ENCODE measurements around the gene CTSE. TPM values are rescaled to one million over a fixed set of nuclear protein-coding genes. Genes with fewer than 3 reads are reported as not detected.
A peak's percentile ranks its signal among the peaks of the same experiment; 100 is the strongest.

The CTSE gene
- total and polyA plus RNA-seq, 12 donors: 0.01 TPM; not detected in 11

GRCh38 chr1:206013026-206013795 is 10.5 kb downstream of the CTSE start:
- peaks cover 0 to 22% (median 0%) of the 10 kb centered on the region in 9 donors for H3K4me1 ChIP-seq
- no peak overlapping the region for H3K27ac ChIP-seq
- no peak for ATAC-seq
- no peak overlapping the region for H3K4me3 ChIP-seq
- H3K9me3 ChIP-seq: no peaks in the 10 kb centered on the region
- DNase-seq: no peak
- TF ChIP-seq CTCF (IDR thresholded peaks at IDR 0.05): no peak
- intact Hi-C loops (cut with DNase I): no loop called here
- H3K36me3 ChIP-seq: no peaks in the 10 kb centered on the region
- H3K27me3 ChIP-seq: no peaks in the 10 kb centered on the region
- WGBS, 2 donors: 84 to 92% methylated on average over 6 of the region's 6 CpGs

DNA sequence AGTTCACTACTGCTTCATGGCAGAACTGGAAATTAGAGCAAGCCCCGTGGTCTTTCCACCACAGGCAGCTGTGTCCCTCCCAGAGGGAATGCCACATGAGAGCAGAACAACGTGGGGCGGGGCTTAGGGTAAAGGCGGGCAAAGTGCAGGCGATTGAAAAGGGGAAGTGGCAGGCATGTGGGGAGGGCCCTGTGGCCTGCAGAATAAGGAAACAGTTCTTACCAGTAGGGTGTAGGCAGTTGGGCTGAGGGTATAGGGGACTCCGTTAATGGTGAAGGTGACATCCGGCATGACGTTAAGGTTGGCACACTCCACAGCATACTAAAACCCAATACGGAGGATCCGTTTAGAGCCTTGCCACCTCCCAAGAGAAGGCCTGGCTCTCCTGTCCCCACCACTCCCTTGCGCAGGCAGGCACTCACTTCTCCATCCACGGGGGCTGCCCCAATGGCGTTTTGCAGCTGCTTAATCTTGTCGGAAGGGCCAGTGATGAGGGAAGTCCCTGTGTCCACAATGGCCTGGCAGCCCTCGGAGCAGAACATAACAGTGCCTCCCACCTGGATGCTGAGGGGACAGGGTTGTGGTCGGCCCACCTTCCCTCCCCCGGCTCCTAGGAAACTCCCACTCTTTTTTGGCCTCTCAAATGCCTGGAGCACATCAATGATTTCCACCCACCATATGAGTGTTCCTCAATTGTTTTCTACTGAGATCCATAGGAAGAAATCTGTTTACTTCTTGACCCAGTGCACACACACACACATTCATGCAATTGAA is 11.4 kb downstream of the CTSE start:
- WGBS, 2 donors: 71 to 77% methylated on average over 17 of the region's 17 CpGs
- ATAC-seq (peak; percentile 68 to 93 (median 83)), DNase-seq (peak; percentile 54 to 65)
- H3K4me3 ChIP-seq: no peak overlapping the region
- no peaks in the 10 kb centered on the region for H3K9me3 ChIP-seq
- peak overlapping the region in 1 of 10 donors; percentile 61 for H3K27ac ChIP-seq
- no peaks in the 10 kb centered on the region for H3K27me3 ChIP-seq
- no peaks in the 10 kb centered on the region for H3K36me3 ChIP-seq
- peaks cover 0 to 22% (median 0%) of the 10 kb centered on the region in 9 donors for H3K4me1 ChIP-seq
- no peak for TF ChIP-seq CTCF (IDR thresholded peaks at IDR 0.05)
- intact Hi-C loops (cut with DNase I): no loop called here

GRCh38 chr1:206011057-206011456 is 12.6 kb downstream of the CTSE start:
- DNase-seq: no peak
- intact Hi-C loops (cut with DNase I): no loop called here
- WGBS, 2 donors: 93 to 94% methylated on average over 8 of the region's 8 CpGs
- no peak overlapping the region for H3K27ac ChIP-seq
- H3K9me3 ChIP-seq: no peaks in the 10 kb centered on the region
- H3K4me3 ChIP-seq: no peak overlapping the region
- no peaks in the 10 kb centered on the region for H3K27me3 ChIP-seq
- peaks cover 0 to 30% (median 0%) of the 10 kb centered on the region in 9 donors for H3K4me1 ChIP-seq
- no peaks in the 10 kb centered on the region for H3K36me3 ChIP-seq
- TF ChIP-seq CTCF (IDR thresholded peaks at IDR 0.05): no peak
- no peak for ATAC-seq

DNA sequence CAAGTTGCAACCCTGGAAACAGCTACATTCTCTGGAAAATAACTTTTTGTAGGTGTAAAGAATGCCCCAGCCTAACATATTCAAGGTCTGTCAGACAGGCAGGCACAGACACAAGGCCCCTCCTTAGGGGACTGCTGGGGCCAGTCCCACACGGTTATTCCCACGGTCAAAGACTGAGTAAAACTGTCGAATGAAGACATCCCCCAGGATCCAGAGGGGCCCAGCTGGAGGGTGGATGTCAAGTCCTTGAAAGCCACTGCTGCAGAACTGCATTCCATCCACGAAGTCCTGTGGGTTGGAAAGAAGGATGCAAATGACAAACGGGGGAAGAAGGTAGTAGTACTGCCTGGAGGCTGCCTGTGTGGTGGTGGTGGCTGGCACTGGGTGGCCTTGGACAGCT is 13.6 kb downstream of the CTSE start:
- no peak for DNase-seq
- ATAC-seq: no peak
- no peaks in the 10 kb centered on the region for H3K9me3 ChIP-seq
- no peak for TF ChIP-seq CTCF (IDR thresholded peaks at IDR 0.05)
- intact Hi-C loops (cut with DNase I): no loop called here
- no peak overlapping the region for H3K4me3 ChIP-seq
- peaks cover 0 to 40% (median 0%) of the 10 kb centered on the region in 9 donors for H3K4me1 ChIP-seq
- no peaks in the 10 kb centered on the region for H3K36me3 ChIP-seq
- 57 to 66% methylated on average over 5 of the region's 5 CpGs for WGBS, 2 donors
- no peak overlapping the region for H3K27ac ChIP-seq
- H3K27me3 ChIP-seq: no peaks in the 10 kb centered on the region

All from heart right ventricle (tissue), 16 donors.